ENCODE measurements around the gene IRS1.
"Not testable (repeated sequence)": the region's sequence is repeated elsewhere in the genome, so short reads cannot be mapped to it uniquely, and the experiment has no call there.

The IRS1 gene

DNA sequence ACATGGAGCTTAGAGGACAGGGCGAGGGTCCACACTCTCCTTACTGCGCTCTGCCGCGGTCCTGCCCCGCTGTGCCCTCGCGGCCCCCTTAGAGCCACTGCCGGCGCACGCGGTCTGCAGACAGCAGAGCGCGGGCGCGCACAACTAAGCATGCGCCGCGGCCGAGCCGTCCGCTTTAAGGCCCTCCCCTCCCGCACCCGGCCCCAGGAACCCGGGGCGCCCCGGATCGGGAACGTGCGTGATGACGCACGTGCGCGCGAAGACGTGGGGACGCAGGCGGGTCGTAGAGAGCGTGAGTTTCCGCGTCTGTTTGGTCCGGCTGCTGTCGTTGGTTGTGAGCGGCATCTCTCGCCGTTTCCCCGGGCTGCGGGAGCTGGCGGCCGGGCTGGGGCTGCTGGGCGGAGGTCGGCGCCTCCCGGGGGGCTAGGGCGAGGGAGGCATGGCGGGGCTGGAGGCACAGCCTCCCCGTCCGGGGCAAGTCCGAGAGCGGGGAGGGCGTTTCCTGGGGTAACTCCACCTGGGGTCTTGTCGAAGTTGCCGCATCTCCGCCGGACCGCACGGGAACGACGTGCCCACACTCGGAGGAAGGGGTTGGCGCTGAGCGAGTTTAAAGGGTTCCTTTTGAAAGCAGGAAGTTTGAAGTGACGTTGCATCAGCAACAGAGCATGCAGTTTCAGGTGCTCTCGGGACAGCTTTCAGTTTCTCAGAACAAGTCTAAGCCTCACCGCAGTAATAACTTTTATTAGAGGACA, 36.4 kb upstream of the IRS1 start, which contains the start of gene RHBDD1:
Gene RHBDD1, plus strand, starts transcription at position 259 of the 752 bp plus-strand sequence. CDS start 28,640 bp downstream, outside the sequence.
- Histone ChIP-seq H3K27me3 (ENCODE audit: low read depth) (peaks cover 4% of the 10 kb centered on the region; the same call in 1 of the 2 replicates), H3K4me1 (no peaks in the 10 kb centered on the region), H3K9me3 (no peaks in the 10 kb centered on the region), H3K36me3 (replicated peaks) (no peaks in the 10 kb centered on the region), H3K4me3 (peak within 1 kb of the TSS; percentile 1; the same call in 1 of the 2 replicates)
- in situ Hi-C loops (cut with MboI; ENCODE audit: low sequenced_read_pairs): no loop called here
- peak in 1 of 2 experiments; percentile 13 for DNase-seq (ENCODE audit: low spot score in 2 of 2)

DNA sequence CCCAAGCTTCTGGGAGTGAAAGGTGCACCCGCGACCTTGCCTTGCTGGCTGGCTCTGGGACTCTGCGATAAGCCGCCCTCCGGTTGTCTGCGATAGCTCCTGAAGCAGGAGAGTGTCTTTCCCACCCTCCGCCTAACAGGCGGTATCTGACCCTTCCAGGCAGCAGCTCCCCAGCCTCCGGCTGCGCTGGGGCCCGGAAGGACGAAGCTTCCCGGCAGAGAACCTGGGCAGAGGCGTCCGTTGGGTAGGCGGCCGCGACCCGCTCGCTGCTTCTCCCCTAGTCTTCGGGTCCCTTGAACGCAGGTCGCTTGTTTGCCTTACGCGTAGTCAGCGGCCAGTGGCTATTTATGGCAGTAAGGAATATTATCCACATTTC, 35.8 kb upstream of the IRS1 start:
- Histone ChIP-seq H3K27me3 (ENCODE audit: low read depth) (peaks cover 4% of the 10 kb centered on the region; the same call in 1 of the 2 replicates), H3K36me3 (replicated peaks) (no peaks in the 10 kb centered on the region), H3K4me1 (no peaks in the 10 kb centered on the region), H3K9me3 (no peaks in the 10 kb centered on the region), H3K4me3 (no peak overlapping the region)
- DNase-seq (ENCODE audit: low spot score in 2 of 2): no peak
- in situ Hi-C loops (cut with MboI; ENCODE audit: low sequenced_read_pairs): no loop called here

GRCh38 chr2:226834880-226835279, 35.3 kb upstream of the IRS1 start:
- H3K4me3 ChIP-seq; in situ Hi-C loops (cut with MboI; ENCODE audit: low sequenced_read_pairs); H3K4me1 ChIP-seq: not testable (repeated sequence)

DNA sequence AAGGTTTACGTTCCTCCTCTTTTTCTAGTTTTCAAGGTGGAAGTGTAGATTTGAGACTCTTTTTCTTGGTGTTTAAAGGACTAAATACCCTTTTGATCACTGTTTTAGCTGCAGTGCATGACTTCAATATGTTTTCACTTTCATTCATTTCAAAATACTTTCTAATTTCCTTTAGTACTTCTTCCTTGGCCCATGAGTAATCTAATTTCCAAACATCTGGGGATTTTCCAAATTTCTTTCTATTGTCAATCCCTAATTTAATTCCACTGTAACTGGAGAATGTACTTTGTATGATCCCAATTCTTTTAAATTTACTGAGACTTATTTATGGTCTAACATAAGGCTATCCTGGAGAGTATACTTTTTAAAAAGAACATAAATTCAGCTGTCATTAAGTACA, 32.4 kb upstream of the IRS1 start:
- in situ Hi-C loops (cut with MboI; ENCODE audit: low sequenced_read_pairs): no loop called here
- DNase-seq (ENCODE audit: low spot score in 2 of 2): no peak
- no peaks in the 10 kb centered on the region for H3K36me3 ChIP-seq (replicated peaks)
- H3K27me3 ChIP-seq (ENCODE audit: low read depth): peaks cover 4% of the 10 kb centered on the region; the same call in 1 of the 2 replicates
- no peaks in the 10 kb centered on the region for H3K9me3 ChIP-seq
- H3K4me1 ChIP-seq: no peaks in the 10 kb centered on the region
- H3K4me3 ChIP-seq: no peak overlapping the region

More at GRCh38 chr2:226834880-226835279, 35.3 kb upstream of the IRS1 start:
- H3K36me3 ChIP-seq (replicated peaks); H3K27me3 ChIP-seq (ENCODE audit: low read depth); DNase-seq (ENCODE audit: low spot score in 2 of 2); H3K9me3 ChIP-seq: not testable (repeated sequence)

GRCh38 chr2:226831266-226831665, 31.6 kb upstream of the IRS1 start:
- Histone ChIP-seq H3K4me3 (no peak overlapping the region), H3K9me3 (no peaks in the 10 kb centered on the region), H3K36me3 (replicated peaks) (no peaks in the 10 kb centered on the region), H3K4me1 (no peaks in the 10 kb centered on the region), H3K27me3 (ENCODE audit: low read depth) (peaks cover 4% of the 10 kb centered on the region; the same call in 1 of the 2 replicates)
- in situ Hi-C loops (cut with MboI; ENCODE audit: low sequenced_read_pairs): no loop called here
- no peak for DNase-seq (ENCODE audit: low spot score in 2 of 2)

DNA sequence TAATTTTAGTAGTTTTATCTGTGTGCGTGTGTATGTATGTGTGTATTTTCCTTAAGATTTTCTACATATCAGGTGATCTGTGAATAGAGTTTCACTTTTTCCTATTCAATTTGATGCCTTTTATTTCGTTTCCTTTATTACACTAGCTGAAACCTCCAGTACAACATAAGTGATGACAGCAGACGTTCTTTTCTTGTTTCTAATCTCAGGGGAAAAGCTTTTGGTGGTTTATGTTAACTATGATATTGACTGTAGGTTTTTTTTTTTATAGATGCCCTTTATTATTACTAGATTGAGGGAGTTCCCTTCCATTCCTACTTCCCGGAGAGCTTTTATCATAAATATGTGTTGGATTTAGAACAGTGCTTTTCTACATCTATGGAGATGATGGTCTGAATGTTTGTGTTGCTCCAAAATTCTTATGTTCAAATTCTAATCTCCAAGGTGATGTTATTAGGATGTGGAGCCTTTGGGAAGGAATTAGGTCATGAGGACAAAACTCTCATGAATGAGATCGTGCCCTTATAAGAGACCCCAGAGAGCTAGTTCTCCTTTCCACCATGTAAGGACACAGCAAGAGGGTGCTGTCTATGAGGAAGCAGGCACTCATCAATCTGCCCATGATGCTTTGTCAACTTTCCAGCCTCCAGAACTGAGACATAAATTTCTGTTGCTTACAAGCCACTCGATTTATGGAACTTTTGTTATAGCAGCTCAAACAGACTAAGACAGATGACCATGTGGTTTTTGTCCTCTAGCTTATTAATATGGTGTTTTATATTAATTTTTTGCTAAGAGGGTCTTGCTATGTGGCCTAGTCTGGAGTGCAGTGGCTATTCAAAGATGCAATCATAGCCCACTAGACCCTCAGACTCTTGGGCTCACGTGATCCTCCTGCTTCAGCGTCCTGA, 30.4 kb upstream of the IRS1 start:
- H3K9me3 ChIP-seq: no peaks in the 10 kb centered on the region
- H3K36me3 ChIP-seq (replicated peaks): no peaks in the 10 kb centered on the region
- no peak overlapping the region for H3K4me3 ChIP-seq
- H3K27me3 ChIP-seq (ENCODE audit: low read depth): peaks cover 4% of the 10 kb centered on the region; the same call in 1 of the 2 replicates
- in situ Hi-C loops (cut with MboI; ENCODE audit: low sequenced_read_pairs): no loop called here
- DNase-seq (ENCODE audit: low spot score in 2 of 2): no peak
- no peaks in the 10 kb centered on the region for H3K4me1 ChIP-seq

- no peaks in the 10 kb centered on the region for H3K36me3 ChIP-seq (replicated peaks)
- H3K27me3 ChIP-seq (ENCODE audit: low read depth): peaks cover 4% of the 10 kb centered on the region; the same call in 1 of the 2 replicates
- no peak for DNase-seq (ENCODE audit: low spot score in 2 of 2)
- no peaks in the 10 kb centered on the region for H3K9me3 ChIP-seq
- no peak overlapping the region for H3K4me3 ChIP-seq
- in situ Hi-C loops (cut with MboI; ENCODE audit: low sequenced_read_pairs): no loop called here
- H3K4me1 ChIP-seq: no peaks in the 10 kb centered on the region
Observed at GRCh38 chr2:226828191-226828590, 28.6 kb upstream of the IRS1 start.

DNA sequence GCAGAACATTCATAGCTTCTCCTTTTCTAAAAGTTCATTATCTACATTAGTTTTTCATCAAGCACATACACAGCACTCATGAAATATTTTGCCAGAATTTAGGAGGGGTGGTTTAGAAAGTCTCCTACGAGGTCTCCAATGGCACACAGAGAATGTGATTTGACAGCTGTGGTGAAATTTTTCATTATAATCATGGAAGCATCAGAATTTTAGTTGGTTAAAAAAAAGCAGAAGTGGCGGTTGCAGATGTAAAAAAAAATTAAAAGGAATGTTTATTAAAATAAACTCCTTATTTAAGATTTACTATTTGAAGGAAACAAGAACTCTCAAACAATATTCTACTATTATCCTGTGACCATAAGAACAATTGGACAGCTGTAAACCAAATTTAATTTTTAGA, 25.4 kb upstream of the IRS1 start:
- no peaks in the 10 kb centered on the region for H3K36me3 ChIP-seq (replicated peaks)
- no peak overlapping the region for H3K4me3 ChIP-seq
- no peaks in the 10 kb centered on the region for H3K4me1 ChIP-seq
- H3K9me3 ChIP-seq: no peaks in the 10 kb centered on the region
- no peaks in the 10 kb centered on the region for H3K27me3 ChIP-seq (ENCODE audit: low read depth)
- in situ Hi-C loops (cut with MboI; ENCODE audit: low sequenced_read_pairs): no loop called here
- DNase-seq (ENCODE audit: low spot score in 2 of 2): no peak

- Histone ChIP-seq H3K9me3 (no peaks in the 10 kb centered on the region), H3K36me3 (replicated peaks) (no peaks in the 10 kb centered on the region), H3K4me1 (no peaks in the 10 kb centered on the region), H3K27me3 (ENCODE audit: low read depth) (no peaks in the 10 kb centered on the region; the same call in 1 of the 2 replicates), H3K4me3 (no peak overlapping the region)
- no peak for DNase-seq (ENCODE audit: low spot score in 2 of 2)
- in situ Hi-C loops (cut with MboI; ENCODE audit: low sequenced_read_pairs): no loop called here
Observed at GRCh38 chr2:226818930-226819329, 19.3 kb upstream of the IRS1 start.

GRCh38 chr2:226813148-226813701, 13.6 kb upstream of the IRS1 start:
- in situ Hi-C loops (cut with MboI; ENCODE audit: low sequenced_read_pairs): no loop called here
- DNase-seq (ENCODE audit: low spot score in 2 of 2): no peak
- H3K4me1 ChIP-seq: no peaks in the 10 kb centered on the region
- H3K36me3 ChIP-seq (replicated peaks): no peaks in the 10 kb centered on the region
- no peaks in the 10 kb centered on the region for H3K9me3 ChIP-seq
- no peak overlapping the region for H3K4me3 ChIP-seq
- H3K27me3 ChIP-seq (ENCODE audit: low read depth): no peaks in the 10 kb centered on the region

GRCh38 chr2:226803410-226803809, 3.8 kb upstream of the IRS1 start:
- in situ Hi-C loops (cut with MboI; ENCODE audit: low sequenced_read_pairs): no loop called here
- Histone ChIP-seq H3K27me3 (ENCODE audit: low read depth) (no peaks in the 10 kb centered on the region), H3K4me1 (no peaks in the 10 kb centered on the region), H3K4me3 (no peak overlapping the region), H3K36me3 (replicated peaks) (no peaks in the 10 kb centered on the region), H3K9me3 (no peaks in the 10 kb centered on the region)
- no peak for DNase-seq (ENCODE audit: low spot score in 2 of 2)

GRCh38 chr2:226802573-226802972, 3.0 kb upstream of the IRS1 start:
- Histone ChIP-seq H3K4me3 (no peak overlapping the region), H3K9me3 (no peaks in the 10 kb centered on the region), H3K36me3 (replicated peaks) (no peaks in the 10 kb centered on the region), H3K27me3 (ENCODE audit: low read depth) (no peaks in the 10 kb centered on the region), H3K4me1 (no peaks in the 10 kb centered on the region)
- in situ Hi-C loops (cut with MboI; ENCODE audit: low sequenced_read_pairs): no loop called here
- DNase-seq (ENCODE audit: low spot score in 2 of 2): peak; percentile 7 to 59

DNA sequence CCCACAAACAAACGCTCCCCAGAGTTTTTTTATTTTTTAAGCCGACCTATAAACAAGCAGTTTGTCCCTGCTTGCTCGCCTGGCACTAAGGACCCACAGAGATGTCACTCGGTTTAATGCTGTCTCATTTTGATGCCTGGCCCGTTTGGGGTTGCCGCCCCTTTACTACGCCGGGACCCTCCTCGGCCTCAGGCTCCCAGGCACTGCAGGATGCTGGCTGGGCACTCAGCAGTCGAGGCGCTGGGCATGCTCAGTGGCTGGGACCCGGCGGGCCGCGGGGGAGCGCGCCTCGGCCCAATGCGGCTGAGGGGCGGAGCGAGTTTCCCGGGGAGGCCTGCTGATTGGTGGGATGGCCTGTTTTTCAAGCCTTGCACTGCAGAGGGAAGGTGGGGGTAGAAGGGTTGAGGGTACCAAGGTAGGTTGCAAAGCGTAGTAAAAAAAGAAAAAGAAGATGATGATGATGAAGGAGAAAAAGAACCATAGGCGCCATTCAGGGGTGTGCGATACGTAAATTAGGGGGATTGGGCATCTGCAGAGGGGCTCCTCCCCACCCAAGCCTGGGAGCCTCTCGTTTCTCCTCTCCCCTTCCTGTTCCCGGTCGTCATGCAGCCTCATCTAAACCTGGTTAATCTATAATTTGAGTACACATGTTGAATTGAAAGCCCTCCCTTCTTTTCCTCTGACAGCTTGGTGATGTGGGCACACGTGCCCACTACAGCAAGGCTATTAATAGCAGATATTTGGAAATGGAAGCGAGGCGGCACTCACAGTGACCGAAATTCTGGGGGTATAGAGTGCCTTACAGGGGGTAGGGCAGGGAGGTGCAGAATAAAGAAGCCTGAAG, 1.5 kb upstream of the IRS1 start:
- Histone ChIP-seq H3K4me3 (no peak overlapping the region), H3K4me1 (no peaks in the 10 kb centered on the region), H3K27me3 (ENCODE audit: low read depth) (no peaks in the 10 kb centered on the region), H3K9me3 (no peaks in the 10 kb centered on the region), H3K36me3 (replicated peaks) (no peaks in the 10 kb centered on the region)
- peak in 1 of 2 experiments; percentile 31 for DNase-seq (ENCODE audit: low spot score in 2 of 2)
- in situ Hi-C loops (cut with MboI; ENCODE audit: low sequenced_read_pairs): no loop called here

Measured in HAP-1 (cell line).